GM21528 (cell line): ENCODE data around the gene PTGER3.
A peak's percentile ranks its signal among the peaks of the same experiment; 100 is the strongest.

Experiments used
- ATAC-seq: cut with Tn5 transposase; IDR thresholded peaks from one replicate; pipeline ENCODE4 v1.9.1; 2021; ENCODE audit warnings: mild to moderate bottlenecking, moderate library complexity; ENCODE audit not compliant: unreplicated experiment, low FRiP score

Gene PTGER3

GRCh38 chr1:71053146-71053545, 5.5 kb upstream of the PTGER3 start:
- no peak for ATAC-seq

DNA sequence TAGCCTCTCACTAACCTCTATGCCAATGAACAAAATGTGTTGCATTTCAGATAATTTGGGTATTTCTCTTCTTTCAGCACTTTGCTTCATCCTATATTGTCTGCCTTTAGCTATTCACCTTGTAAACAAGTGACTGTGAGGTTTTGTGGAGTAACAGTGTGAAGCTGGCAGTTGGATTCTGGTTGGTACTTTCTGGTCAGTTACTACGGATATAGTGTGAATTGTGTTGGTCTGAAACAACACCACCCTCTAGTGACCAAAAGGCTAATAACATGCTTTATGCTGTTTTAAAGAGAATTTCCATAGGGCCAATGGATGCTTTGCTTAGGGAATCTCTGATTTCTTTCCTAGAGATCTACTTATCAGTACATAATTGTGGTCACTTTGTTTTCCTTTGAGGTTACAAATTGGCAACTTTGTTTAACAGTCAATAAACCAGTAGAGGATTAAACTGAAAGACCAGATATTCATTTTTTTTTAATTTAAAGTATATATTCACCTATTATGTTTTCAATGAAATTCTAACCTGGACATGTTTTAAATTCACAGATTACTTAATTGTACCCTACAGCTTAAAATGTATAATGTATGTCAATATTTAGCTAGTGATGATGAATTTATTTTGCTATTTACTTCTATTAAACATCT, 2.5 kb upstream of the PTGER3 start:
- ATAC-seq, result peak; percentile 73

GRCh38 chr1:71046891-71047634, 553 bp downstream of the PTGER3 start:
- ATAC-seq, result no peak

- ATAC-seq, result no peak
These were observed 2.1 kb downstream of the PTGER3 start for GRCh38 chr1:71045463-71046028.

- ATAC-seq, result no peak
These were observed 2.8 kb downstream of the PTGER3 start for GRCh38 chr1:71044833-71045232.

DNA sequence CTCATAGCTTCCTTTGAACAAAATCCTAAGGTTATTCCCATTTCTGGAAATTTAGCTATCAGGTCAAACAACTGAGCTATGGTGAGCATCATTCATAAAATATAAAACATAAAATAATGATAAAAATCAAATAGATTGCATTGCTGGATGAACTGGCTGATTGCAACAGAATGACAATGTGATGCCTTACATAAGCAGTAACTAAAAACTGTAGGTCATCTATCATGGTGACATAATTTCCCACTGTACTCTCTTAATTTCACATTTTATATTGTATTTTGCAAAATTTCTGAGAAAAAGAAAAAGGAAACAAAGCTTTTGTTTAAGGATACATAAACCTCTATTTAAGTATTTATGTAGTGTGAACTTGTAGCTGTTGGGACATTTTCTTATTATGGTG, 4.6 kb downstream of the PTGER3 start:
- ATAC-seq, result no peak

DNA sequence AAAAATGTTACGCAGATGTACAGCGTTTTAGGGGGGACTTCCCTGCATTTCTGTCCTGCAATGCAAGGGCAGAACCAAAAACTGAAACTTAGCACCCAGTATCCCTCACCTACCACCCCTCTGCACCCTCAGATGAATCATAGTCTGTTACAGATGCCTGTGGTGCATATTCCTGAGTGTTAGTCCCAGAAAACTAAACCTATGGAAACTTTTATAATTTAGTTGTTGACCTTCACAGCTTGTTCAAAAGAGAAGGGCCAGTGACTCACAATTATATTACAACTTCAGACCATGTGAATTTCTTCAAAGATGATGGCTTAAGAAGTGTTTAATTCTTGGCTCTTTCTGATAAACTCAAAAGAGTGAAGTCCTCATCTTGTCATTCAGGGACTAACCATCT, 5.8 kb downstream of the PTGER3 start:
- ATAC-seq, result no peak

DNA sequence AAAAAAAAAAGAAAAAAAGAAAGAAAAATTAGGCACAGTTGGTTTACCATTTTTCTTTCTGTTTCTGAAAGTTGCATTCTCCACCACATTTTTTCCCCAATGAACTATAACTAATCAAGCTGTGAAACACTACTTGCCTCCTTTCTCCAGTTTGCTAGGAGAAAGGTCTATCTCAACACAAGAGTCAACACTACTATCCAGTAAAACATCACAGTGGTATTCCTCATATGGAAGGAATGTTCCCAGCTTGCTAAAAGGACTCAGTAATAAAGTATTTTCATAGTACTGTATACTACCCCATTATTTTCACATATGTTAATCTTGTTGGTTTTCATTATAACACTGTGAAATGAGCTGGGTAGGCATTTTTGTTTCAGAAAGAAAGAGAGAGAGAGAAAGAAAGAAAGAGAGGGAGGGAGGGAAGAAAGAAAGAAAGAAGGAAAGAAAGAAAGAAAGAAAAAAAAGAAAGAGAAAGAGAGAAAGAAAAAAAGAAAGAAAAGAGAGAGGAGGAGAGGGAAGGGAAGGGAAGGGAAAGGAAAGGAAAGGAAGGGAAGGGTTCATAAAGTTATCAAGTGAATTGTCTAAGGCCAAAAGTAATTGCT, 7.9 kb downstream of the PTGER3 start:
- ATAC-seq, result no peak

GRCh38 chr1:71038942-71039341, 8.7 kb downstream of the PTGER3 start:
- no peak for ATAC-seq

DNA sequence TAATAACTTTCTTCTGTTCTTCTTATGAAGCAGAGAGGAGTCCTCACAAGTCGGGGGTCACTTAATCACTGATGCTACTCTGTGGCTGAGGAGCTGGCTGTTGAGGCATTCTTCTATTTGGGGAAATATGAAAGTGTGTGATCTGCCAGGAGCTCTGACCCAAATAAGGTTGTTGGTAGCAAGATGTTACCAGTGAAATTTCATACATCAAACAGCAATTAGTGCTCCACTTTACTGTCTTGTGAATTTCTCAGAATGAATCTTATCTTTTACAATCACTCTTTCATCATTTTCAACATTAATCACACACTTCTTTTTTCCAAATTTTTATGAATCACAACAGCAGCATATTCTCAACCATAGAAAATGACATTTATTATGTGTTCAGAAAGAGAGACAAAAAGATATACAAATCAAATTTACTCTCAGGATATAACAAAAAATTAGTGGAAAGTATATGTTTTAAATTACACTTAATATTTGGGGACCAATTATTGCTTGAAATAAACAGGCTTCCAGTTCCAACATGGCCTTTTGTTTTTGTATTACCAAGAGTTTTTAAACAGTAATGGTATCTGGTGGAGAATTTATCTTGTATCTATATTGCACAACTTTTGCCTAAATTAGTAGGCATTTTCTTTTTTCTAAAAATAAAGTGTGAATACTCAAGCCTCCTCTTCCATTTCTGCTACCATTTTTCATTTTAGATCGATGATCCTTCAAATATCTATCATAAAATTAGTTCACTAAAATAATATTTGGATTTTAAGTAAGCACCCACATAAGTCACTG, 9.6 kb downstream of the PTGER3 start:
- no peak for ATAC-seq

DNA sequence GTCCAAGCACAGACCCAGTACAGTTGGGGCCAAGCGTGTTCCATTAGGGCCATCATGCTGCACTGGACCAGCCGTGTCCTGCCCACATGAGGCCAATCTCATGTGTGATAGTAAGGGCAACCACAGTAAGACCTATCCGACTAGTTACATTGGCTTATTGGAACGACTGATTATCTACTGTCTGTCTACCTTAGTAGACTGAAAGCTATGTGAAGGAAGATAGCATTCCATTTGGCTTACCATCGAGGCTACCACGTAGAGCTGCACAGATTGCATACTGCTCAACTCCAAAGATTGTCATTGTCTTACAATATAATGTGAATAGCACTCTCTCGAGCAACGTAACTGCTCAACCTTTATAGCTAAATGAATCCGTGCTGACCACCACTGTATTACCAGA, 10.6 kb downstream of the PTGER3 start:
- ATAC-seq, result no peak

- ATAC-seq, result no peak
These were observed 14.5 kb downstream of the PTGER3 start for GRCh38 chr1:71033136-71033535.

GRCh38 chr1:71031426-71031825, 16.2 kb downstream of the PTGER3 start:
- no peak for ATAC-seq

DNA sequence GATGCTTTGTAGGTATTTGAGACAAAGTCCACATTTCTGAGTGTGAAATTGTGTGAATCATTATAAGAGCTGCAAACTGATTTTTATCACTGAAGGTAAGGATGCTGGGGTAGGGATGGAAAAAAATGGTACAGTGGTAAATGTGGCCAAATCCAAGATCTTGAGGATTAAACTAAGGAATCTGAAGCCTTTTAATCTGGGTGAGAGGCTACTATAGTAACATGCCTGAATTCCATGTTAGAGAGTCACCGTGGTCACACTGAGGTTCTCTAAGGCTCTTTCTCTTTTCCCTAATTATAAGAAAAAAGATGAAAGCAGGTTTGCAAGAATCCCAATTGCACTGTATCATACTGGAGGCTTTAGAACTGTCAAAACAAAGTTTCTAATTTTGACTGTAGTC, 17.6 kb downstream of the PTGER3 start:
- ATAC-seq, result no peak

DNA sequence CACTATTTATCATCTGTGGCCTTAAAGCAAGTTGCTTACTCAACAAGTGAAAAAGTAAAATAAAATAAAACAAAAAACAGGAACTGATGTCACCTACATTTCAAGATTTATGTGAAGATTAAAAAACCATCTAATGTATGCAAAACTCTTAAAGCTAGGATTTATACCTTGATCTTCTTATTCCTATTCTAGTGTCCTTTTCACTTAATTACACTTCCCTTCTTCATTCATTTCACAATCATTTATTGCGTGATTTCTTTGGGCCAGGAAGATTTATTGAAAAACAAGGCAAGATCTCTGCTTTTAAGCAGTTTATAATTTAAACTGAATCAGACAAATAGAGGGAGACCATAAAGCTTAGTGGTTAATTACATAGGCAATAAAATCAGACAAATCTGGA, 18.6 kb downstream of the PTGER3 start:
- ATAC-seq, result no peak

- ATAC-seq, result no peak
These were observed 19.6 kb downstream of the PTGER3 start for GRCh38 chr1:71027991-71028390.

GRCh38 chr1:71026093-71026492, 21.5 kb downstream of the PTGER3 start:
- no peak for ATAC-seq

GRCh38 chr1:71023515-71023914, 24.1 kb downstream of the PTGER3 start:
- no peak for ATAC-seq

- ATAC-seq, result no peak
These were observed 28.2 kb downstream of the PTGER3 start for GRCh38 chr1:71019233-71019969.

GRCh38 chr1:71018791-71019190, 28.8 kb downstream of the PTGER3 start:
- ATAC-seq, result no peak
